Tibial artery (tissue), 4 donors: ENCODE data around the gene PKNOX2.

Source experiments
- DNase-seq, 2 donors: peaks; one replicate each; pipeline ENCODE4 v3.0.0-alpha.2; 2019
- H3K27ac ChIP-seq, 2 donors: fragments of 200-600 bp; sonication (generic) in 1 of 2; 1 replicate in 1 of 2; 2 replicates in 1 of 2; pipeline ENCODE4 v1.5.1; 2018 to 2019; ENCODE audit warnings: mild to moderate bottlenecking in 1 of 2
- H3K27me3 ChIP-seq, 2 donors: fragments of 200-600 bp; sonication (generic) in 1 of 2; one replicate each; pipeline versions ENCODE4 v1.5.1 to v1.6.0; 2016 to 2019
- H3K36me3 ChIP-seq, 3 donors: fragments of 200-600 bp; sonication (generic) in 2 of 3; one replicate each; pipeline ENCODE4 v1.5.1; 2016 to 2019; ENCODE audit warnings: mild to moderate bottlenecking in 2 of 3
- H3K4me1 ChIP-seq, 4 donors: fragments of 200-600 bp; sonication (generic) in 2 of 4; 1 replicate in 3 of 4; 2 replicates in 1 of 4; pipeline ENCODE4 v1.5.1; 2016 to 2019
- H3K4me3 ChIP-seq, 2 donors: fragments of 200-600 bp; sonication (generic) in 1 of 2; 1 replicate in 1 of 2; 2 replicates in 1 of 2; pipeline ENCODE4 v1.5.1; 2018 to 2019; ENCODE audit warnings: mild to moderate bottlenecking in 2 of 2
- H3K9me3 ChIP-seq, 3 donors: fragments of 200-600 bp; sonication (generic) in 1 of 3; one replicate each; pipeline ENCODE4 v1.5.1; 2016 to 2019
- intact Hi-C: fragments of 100-400 bp; cut with DNase I; formaldehyde crosslinking; loops from one replicate; pipeline ENCODE4 v1.15.0; 2023; ENCODE audit warnings: low total_unique reads
- TF ChIP-seq, protein P1 (sequence below), 2 experiments: fragments of 200-600 bp in 1 of 2; fragments of 450-650 bp in 1 of 2; IDR thresholded peaks; one replicate each; pipeline ENCODE4 v1.5.1; 2017 to 2019; ENCODE audit warnings: antibody characterized with exemption in 2 of 2, mild to moderate bottlenecking in 1 of 2, moderate library complexity in 1 of 2

PKNOX2 gene

DNA sequence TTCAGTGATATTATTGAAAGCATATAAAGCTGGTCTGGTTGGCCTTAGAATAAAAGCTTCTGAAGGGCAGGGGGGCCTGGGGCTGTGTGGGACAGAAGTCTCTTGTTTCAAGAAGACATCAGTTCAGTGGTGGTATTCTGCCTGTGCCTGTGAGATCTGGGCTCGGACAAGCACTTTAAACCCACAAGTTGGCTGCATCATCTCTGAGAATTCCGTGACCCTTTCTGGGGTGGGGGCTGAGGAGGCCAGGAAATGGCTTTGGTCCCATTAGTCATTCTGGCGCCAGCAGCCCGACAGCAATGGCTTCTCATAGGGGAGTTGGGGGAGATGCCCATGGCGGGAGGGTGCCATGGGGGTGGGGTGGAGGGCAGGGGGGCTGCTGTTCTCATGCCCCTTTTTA lies 104.1 kb downstream of the PKNOX2 start:
- Histone ChIP-seq H3K4me3 (no peak overlapping the region), H3K27ac (no peak overlapping the region), H3K27me3 (no peaks in the 10 kb centered on the region), H3K4me1 (peaks cover 0 to 10% (median 4%) of the 10 kb centered on the region in 4 donors), H3K36me3 (no peaks in the 10 kb centered on the region), H3K9me3 (no peaks in the 10 kb centered on the region)
- TF ChIP-seq, protein P1, sequence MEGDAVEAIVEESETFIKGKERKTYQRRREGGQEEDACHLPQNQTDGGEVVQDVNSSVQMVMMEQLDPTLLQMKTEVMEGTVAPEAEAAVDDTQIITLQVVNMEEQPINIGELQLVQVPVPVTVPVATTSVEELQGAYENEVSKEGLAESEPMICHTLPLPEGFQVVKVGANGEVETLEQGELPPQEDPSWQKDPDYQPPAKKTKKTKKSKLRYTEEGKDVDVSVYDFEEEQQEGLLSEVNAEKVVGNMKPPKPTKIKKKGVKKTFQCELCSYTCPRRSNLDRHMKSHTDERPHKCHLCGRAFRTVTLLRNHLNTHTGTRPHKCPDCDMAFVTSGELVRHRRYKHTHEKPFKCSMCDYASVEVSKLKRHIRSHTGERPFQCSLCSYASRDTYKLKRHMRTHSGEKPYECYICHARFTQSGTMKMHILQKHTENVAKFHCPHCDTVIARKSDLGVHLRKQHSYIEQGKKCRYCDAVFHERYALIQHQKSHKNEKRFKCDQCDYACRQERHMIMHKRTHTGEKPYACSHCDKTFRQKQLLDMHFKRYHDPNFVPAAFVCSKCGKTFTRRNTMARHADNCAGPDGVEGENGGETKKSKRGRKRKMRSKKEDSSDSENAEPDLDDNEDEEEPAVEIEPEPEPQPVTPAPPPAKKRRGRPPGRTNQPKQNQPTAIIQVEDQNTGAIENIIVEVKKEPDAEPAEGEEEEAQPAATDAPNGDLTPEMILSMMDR (IDR thresholded peaks at IDR 0.05), result no peak
- intact Hi-C loops, result no loop called here
- no peak for DNase-seq

DNA sequence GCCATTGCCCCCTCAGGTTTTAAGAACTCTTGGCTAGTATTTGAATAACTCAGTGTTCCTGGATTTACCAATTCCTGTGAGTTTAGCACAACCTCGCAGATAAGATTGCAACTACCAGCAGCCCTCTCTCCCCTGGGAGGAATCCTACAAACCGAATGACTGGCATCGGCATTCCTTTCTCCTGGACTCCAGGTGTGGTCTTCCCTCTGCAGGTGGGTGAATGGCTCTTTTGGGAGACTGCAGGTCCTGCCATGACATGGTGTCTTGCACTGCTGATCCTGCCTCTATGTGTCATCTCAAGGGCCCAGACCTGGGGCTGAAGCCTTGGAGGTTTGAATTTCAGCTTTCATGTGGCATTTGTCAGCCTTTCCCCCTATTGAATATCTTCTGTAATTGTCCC lies 105.6 kb downstream of the PKNOX2 start:
- TF ChIP-seq, protein P1 (IDR thresholded peaks at IDR 0.05), result no peak
- no peaks in the 10 kb centered on the region for H3K27me3 ChIP-seq
- no peak overlapping the region for H3K4me3 ChIP-seq
- H3K4me1 ChIP-seq, result peaks cover 0 to 6% (median 0%) of the 10 kb centered on the region in 4 donors
- H3K9me3 ChIP-seq, result no peaks in the 10 kb centered on the region
- DNase-seq, result no peak
- no peaks in the 10 kb centered on the region for H3K36me3 ChIP-seq
- intact Hi-C loops, result no loop called here
- H3K27ac ChIP-seq, result no peak overlapping the region

DNA sequence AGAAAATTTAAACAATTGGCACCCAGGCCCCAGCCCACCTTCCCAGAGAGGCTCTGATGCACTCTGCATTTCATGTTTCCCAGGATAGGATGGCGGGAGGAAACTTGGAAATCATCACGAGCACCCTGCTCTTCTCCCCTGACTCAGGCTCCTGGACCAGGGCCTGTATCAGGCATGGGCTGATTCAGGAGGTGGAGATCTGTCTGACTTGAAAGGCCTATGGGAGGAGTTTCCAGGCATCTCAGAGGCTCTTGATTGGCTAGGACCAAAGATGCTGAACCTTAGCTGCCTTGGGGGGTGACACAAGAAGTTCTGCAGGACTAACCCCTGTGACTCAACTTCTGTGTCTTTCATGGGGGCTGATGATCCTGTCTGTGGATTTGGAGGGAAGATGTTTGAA lies 106.2 kb downstream of the PKNOX2 start:
- H3K9me3 ChIP-seq, result no peaks in the 10 kb centered on the region
- TF ChIP-seq, protein P1 (IDR thresholded peaks at IDR 0.05), result no peak
- no peak for DNase-seq
- no peaks in the 10 kb centered on the region for H3K36me3 ChIP-seq
- peaks cover 0 to 12% (median 0%) of the 10 kb centered on the region in 4 donors for H3K4me1 ChIP-seq
- no peak overlapping the region for H3K27ac ChIP-seq
- no peak overlapping the region for H3K4me3 ChIP-seq
- intact Hi-C loops, result no loop called here
- H3K27me3 ChIP-seq, result no peaks in the 10 kb centered on the region

DNA sequence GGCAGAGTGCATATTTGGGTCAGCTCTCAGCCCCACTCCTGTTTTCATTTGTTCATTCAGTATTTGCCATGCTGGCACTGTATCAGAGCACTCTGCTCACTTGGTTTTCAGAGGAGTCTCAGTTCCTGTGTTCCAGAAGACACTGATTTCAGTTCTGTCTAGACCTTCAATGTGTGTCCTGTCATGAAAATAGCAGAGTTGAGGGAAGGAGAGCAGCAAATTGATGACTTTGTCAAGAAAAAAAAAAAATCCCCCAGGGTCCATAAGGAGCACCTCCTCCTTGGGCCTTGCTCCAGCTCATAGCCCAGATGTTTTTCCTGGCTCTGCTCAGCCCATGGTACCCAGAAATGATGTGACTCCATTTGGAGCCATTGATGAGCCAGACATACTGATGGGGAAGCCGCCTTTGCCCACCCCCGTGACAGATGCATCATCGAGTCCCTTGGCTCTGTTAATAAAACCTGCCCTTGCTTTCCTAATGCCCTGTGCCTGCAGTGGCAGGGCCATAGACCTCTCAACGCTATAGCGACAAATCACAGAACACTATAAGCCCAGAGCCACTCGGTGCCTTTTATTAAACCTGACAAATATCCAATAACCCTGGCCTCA lies 107.0 kb downstream of the PKNOX2 start:
- H3K4me3 ChIP-seq, result no peak overlapping the region
- H3K27me3 ChIP-seq, result no peaks in the 10 kb centered on the region
- no peak overlapping the region for H3K27ac ChIP-seq
- no peaks in the 10 kb centered on the region for H3K36me3 ChIP-seq
- no peak for DNase-seq
- intact Hi-C loops, result no loop called here
- no peaks in the 10 kb centered on the region for H3K9me3 ChIP-seq
- peaks cover 0 to 21% (median 0%) of the 10 kb centered on the region in 4 donors for H3K4me1 ChIP-seq
- TF ChIP-seq, protein P1 (IDR thresholded peaks at IDR 0.05), result no peak

DNA sequence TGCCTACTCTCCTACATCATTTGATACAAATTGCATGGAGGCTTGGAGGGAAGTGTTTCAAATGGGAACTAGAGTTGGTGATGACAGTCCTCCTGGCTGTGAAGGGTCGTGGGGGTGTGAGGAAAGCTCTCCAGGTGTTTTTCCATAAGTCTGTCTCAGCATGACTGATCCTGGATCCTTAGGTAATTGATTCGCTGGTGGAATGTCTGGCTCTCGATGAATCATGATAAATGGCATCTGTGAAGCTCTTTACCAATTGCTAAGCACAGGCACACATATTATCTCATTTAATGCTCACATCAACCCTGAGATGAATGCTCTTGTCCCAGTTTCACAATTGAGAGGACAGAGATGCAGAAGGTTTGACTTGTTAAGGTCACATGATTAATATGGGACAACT lies 107.5 kb downstream of the PKNOX2 start:
- Histone ChIP-seq H3K36me3 (no peaks in the 10 kb centered on the region), H3K27ac (no peak overlapping the region), H3K4me3 (no peak overlapping the region), H3K4me1 (peaks cover 0 to 23% (median 0%) of the 10 kb centered on the region in 4 donors), H3K9me3 (no peaks in the 10 kb centered on the region), H3K27me3 (no peaks in the 10 kb centered on the region)
- no peak for DNase-seq
- intact Hi-C loops, result no loop called here
- TF ChIP-seq, protein P1 (IDR thresholded peaks at IDR 0.05), result no peak

DNA sequence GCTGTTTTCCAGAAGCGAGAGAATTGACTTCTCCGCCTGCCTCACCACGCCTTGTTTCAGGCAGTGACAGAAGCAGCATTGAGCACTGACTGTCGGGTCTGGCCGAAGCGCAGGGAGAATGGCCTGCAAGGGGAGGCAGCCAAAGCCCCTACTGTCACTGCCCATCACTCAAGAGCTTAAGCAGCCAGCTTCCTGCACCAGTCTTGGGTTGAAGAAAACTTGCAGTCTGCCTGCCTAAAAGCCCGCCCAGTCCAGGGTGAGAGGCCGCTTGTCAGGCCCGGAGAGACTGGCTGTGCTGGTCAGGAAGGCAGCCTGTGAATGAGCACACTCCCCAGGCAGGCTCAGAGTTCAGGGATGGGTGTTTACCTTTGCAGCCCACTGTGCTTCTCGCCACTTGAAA lies 108.3 kb downstream of the PKNOX2 start:
- DNase-seq, result no peak

More for the DNA sequence above, 108.3 kb downstream of the PKNOX2 start:
- no peak overlapping the region for H3K27ac ChIP-seq
- no peak overlapping the region for H3K4me3 ChIP-seq
- no peaks in the 10 kb centered on the region for H3K9me3 ChIP-seq
- no peaks in the 10 kb centered on the region for H3K27me3 ChIP-seq
- TF ChIP-seq, protein P1 (IDR thresholded peaks at IDR 0.05), result no peak
- H3K36me3 ChIP-seq, result no peaks in the 10 kb centered on the region
- intact Hi-C loops, result no loop called here
- H3K4me1 ChIP-seq, result peaks cover 0 to 23% (median 0%) of the 10 kb centered on the region in 4 donors
